Measurements from ENCODE around the gene NCOA7.
"Not testable (repeated sequence)": the region's sequence is repeated elsewhere in the genome, so short reads cannot be mapped to it uniquely, and the experiment has no call there.

The NCOA7 gene

DNA sequence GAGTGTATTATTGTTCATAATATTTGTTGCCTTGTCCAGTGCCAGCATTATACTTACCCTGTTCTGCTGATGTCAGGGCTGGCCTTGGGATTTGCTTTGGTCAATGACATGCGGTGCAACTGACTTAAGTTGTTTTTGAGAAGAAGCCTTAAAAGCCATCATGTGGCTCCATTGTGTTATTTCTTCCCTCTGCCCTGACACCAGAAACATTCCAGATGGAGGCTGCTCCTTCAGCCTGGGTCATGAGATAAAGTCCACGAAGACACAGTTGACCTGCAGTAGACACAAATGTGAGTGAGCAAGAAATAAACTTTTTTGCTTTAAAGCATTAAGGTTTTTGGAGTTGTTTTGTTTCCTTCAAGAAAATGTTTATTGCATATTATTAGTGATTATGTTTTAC lies 158.3 kb downstream of the NCOA7 start:
- no peak for DNase-seq (ENCODE audit: low read depth)

DNA sequence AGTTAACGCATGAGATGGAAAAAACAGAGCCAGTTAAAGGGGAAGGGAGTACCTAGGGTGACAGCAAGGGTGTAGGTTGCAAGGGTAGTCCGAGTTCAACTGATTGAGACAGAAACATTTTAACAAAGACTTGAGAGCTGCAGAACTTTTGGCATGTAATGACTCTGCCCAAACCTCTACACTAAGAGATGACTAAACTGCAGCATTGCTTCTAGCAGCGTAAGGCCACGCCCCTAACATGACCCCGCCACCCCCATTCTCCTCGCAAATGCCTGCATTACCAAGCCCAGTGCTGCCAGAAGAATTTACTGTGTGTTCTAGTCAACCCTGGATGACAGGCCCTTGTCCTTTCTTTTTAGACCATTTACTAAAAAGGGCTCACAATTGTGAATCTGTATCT lies 159.5 kb downstream of the NCOA7 start:
- DNase-seq (ENCODE audit: low read depth): no peak

DNA sequence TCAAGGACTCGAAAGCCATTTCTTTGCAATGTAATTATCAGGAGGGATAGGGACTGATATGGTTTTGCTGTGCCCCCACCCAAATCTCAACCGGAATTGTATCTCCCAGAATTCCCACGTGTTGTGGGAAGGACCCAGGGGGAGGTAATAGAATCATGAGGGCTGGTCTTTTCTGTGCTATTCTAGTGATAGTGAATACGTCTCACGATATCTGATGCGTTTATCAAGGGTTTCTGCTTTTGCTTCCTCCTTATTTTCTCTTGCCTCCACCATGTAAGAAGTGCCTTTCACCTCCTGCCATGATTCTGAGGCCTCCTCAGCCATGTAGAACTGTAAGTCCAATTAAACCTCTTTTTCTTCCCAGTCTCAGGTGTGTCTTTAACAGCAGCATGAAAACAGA lies 160.0 kb downstream of the NCOA7 start:
- not testable (repeated sequence) for DNase-seq (ENCODE audit: low read depth)

DNA sequence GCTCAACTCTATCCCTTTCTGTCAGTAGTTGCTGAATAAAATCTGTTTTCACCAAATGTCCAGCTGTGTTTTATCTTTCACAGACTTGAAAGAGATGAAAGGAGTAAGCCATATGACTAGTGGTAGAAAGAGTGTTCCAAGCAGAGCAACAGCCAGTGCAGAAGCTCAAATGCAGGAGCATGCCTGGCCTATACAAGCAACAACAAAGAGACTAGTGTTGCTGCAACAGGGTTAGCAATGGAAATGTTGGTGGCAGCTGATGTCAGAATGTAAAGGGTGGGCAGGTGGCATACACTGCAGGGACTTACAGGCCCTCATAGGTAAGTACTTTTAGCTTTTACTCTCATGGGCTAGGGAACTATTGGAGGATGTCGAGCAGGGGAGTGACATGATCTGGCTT lies 160.6 kb downstream of the NCOA7 start:
- no peak for DNase-seq (ENCODE audit: low read depth)

GRCh38 chr6:125952764-125953501 lies 162.2 kb downstream of the NCOA7 start:
- no peak for DNase-seq (ENCODE audit: low read depth)

GRCh38 chr6:125953502-125953875 lies 162.7 kb downstream of the NCOA7 start:
- no peak for DNase-seq (ENCODE audit: low read depth)

- no peak for DNase-seq (ENCODE audit: low read depth)
Measured at GRCh38 chr6:125954735-125955339, 164.1 kb downstream of the NCOA7 start.

GRCh38 chr6:125955973-125956372 lies 165.2 kb downstream of the NCOA7 start:
- DNase-seq (ENCODE audit: low read depth): no peak

- DNase-seq (ENCODE audit: low read depth): peak; percentile 90
Measured at GRCh38 chr6:125956506-125957390, 166.0 kb downstream of the NCOA7 start, which contains the start of gene HINT3. TSS of gene HINT3 (plus strand) at chr6:125956770. CDS start at chr6:125956978, 208 bp downstream.

GRCh38 chr6:125957391-125957693 lies 166.6 kb downstream of the NCOA7 start:
- no peak for DNase-seq (ENCODE audit: low read depth)

GRCh38 chr6:125957845-125958244 lies 167.1 kb downstream of the NCOA7 start:
- no peak for DNase-seq (ENCODE audit: low read depth)

GRCh38 chr6:125959041-125959440 lies 168.3 kb downstream of the NCOA7 start:
- DNase-seq (ENCODE audit: low read depth): no peak

DNA sequence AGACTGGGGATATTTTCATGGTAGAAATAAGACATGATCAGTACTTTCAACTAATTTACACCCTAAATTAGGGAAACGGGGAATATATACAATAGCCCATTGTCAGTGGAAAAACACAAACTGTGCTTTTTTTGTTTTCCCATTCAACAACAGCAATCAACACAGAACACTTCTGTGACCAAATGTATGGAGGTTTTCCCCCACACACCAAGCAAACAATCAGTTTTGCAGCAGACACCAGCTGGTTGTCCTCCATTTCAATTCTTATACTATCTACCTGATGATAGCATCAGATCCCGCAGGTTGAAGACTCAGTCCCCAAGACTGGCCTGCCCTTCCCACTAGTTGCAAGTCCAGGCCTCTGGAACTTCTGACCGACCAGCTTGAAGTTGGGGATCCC lies 170.4 kb downstream of the NCOA7 start:
- no peak for DNase-seq (ENCODE audit: low read depth)

DNA sequence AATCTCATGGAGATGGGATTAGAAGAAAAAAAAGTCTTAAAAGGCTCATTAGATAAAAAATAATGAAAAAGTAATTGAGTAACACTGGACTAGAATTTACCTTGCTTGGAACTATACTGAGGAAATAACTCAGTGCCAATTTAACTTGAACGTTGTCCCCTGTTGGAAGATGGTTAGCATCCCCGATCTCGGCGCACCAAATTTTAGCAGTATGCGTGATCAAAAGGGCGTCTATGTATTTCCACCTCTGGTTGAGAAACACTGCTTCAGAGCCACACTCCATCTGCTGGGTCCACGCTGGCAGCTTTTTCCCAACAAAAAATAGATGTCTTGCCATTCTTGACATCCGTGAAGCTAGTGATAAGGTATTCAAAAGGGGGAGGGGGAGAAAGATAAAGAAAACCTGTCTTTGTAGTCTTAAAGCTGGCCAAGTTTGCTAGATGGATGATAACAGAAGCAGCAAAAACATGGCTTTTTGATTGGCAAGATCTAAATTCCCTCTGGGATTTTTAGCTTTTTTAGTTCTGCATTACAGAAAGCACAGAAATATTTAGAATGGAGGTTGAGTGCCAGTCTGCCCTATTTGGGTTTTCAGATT lies 172.2 kb downstream of the NCOA7 start:
- no peak for DNase-seq (ENCODE audit: low read depth)

DNA sequence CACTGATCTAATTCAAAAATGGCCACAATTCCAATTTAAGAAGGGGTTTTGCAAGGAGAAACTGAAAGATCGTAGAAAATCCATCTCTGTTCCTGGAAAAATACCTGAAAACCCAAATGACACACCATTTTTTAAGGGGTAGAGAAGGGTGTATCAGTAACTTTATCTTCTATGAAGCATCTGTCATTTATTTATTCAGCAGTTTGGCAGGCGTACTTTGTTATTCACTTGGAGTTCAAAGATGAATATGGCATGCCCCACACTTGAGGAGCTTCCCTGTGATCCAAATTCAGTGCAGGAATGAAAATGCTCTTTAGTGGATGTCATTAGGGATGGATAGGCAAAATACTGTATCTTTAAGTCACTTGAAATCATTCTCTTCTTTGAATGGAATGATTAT lies 173.1 kb downstream of the NCOA7 start:
- DNase-seq (ENCODE audit: low read depth): no peak

DNA sequence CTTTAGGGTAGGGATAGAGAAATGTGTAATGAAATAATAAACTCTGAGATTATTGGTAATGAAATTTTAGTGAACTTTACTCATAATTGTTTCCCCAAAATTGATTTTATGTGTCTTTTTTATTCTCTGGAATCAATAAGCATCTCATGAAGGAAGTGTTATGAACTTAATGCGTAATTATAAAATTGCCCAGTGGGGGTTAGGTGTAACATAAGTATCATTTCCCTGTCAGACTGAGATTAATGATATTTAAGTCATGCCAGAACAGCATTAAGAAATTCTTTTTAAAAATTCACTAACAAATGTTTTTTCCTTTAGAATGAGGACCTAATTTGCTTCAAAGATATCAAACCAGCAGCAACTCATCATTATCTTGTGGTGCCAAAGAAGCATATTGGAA lies 175.8 kb downstream of the NCOA7 start:
- no peak for DNase-seq (ENCODE audit: low read depth)

- no peak for DNase-seq (ENCODE audit: low read depth)
Measured at GRCh38 chr6:125968493-125968892, 177.7 kb downstream of the NCOA7 start.

- no peak for DNase-seq (ENCODE audit: low read depth)
Measured at GRCh38 chr6:125970760-125971159, 180.0 kb downstream of the NCOA7 start.

GRCh38 chr6:125972478-125972877 lies 181.7 kb downstream of the NCOA7 start:
- DNase-seq (ENCODE audit: low read depth): not testable (repeated sequence)

DNA sequence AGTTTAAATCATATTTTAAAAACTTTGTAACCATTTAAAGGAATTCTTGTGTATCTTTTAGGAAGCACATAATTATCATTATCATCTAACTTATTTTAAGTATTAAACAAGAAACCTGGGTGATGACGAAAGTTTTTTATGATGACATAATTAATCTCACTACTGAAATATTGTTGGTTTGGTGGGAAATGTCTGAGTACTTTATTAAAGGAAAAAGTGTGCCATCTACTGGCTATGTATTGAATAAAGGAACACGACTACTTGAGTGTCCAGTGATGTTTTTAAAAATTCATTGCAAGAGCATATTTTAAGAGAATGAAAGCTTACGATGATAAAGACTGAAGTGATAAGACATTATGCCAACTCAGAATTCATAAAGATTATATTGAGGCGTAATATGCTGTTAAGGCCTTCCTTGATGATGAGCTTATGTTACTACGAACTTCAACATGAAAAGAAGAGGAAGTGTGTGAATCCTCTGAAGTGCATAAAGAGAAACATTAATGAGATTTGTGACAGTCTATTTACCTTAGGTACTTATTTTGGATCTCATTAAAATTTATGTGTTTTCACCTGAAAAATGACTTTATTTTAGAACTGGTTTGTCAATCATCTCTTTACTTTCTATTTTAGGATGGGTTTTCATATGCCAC lies 183.6 kb downstream of the NCOA7 start:
- no peak for DNase-seq (ENCODE audit: low read depth)

GRCh38 chr6:125979101-125979500 lies 188.3 kb downstream of the NCOA7 start:
- DNase-seq (ENCODE audit: low read depth): no peak

All from HS-5 (cell line).